ENCODE results near the gene LRCH1. TPM values are rescaled to one million over a fixed set of nuclear protein-coding genes. Genes with fewer than 3 reads are reported as not detected.

Gene LRCH1
- total RNA-seq, 1 experiment from 2014 or later, result 2.9 TPM

GRCh38 chr13:46665633-46666482 is 112.9 kb downstream of the LRCH1 start:
- DNase-seq (ENCODE audit: low read depth), result no peak

GRCh38 chr13:46666727-46667456 is 113.9 kb downstream of the LRCH1 start:
- DNase-seq (ENCODE audit: low read depth), result no peak

- no peak for DNase-seq (ENCODE audit: low read depth)
These were observed 114.8 kb downstream of the LRCH1 start for GRCh38 chr13:46667687-46668281.

- peak; percentile 58 for DNase-seq (ENCODE audit: low read depth)
These were observed 115.3 kb downstream of the LRCH1 start for GRCh38 chr13:46668302-46668720.

GRCh38 chr13:46668931-46669525 is 116.1 kb downstream of the LRCH1 start:
- no peak for DNase-seq (ENCODE audit: low read depth)

GRCh38 chr13:46672338-46673090 is 119.5 kb downstream of the LRCH1 start:
- DNase-seq (ENCODE audit: low read depth), result no peak

- no peak for DNase-seq (ENCODE audit: low read depth)
These were observed 122.0 kb downstream of the LRCH1 start for GRCh38 chr13:46675016-46675415.

- no peak for DNase-seq (ENCODE audit: low read depth)
These were observed 123.4 kb downstream of the LRCH1 start for GRCh38 chr13:46676378-46676725.

- peak; percentile 36 for DNase-seq (ENCODE audit: low read depth)
These were observed 126.6 kb downstream of the LRCH1 start for GRCh38 chr13:46679369-46680120.

- no peak for DNase-seq (ENCODE audit: low read depth)
These were observed 129.0 kb downstream of the LRCH1 start for GRCh38 chr13:46682015-46682414.

- no peak for DNase-seq (ENCODE audit: low read depth)
These were observed 129.7 kb downstream of the LRCH1 start for GRCh38 chr13:46682707-46683106.

GRCh38 chr13:46683676-46684260 is 130.8 kb downstream of the LRCH1 start:
- DNase-seq (ENCODE audit: low read depth), result no peak

GRCh38 chr13:46684287-46685001 is 131.5 kb downstream of the LRCH1 start:
- DNase-seq (ENCODE audit: low read depth), result no peak

- DNase-seq (ENCODE audit: low read depth), result no peak
These were observed 132.2 kb downstream of the LRCH1 start for GRCh38 chr13:46685006-46685730.

GRCh38 chr13:46686171-46686570 is 133.2 kb downstream of the LRCH1 start:
- no peak for DNase-seq (ENCODE audit: low read depth)

GRCh38 chr13:46687810-46688209 is 134.8 kb downstream of the LRCH1 start:
- DNase-seq (ENCODE audit: low read depth), result peak; percentile 41

GRCh38 chr13:46688306-46688705 is 135.3 kb downstream of the LRCH1 start:
- no peak for DNase-seq (ENCODE audit: low read depth)

- no peak for DNase-seq (ENCODE audit: low read depth)
These were observed 145.0 kb downstream of the LRCH1 start for GRCh38 chr13:46698014-46698413.

GRCh38 chr13:46698910-46699460 is 146.0 kb downstream of the LRCH1 start:
- DNase-seq (ENCODE audit: low read depth), result no peak

All from Daoy (cell line).